Activated naive CD8-positive, alpha-beta T cell treated with anti-CD3 and anti-CD28 coated beads for 36 hours (primary cell): Measurements from ENCODE around the gene C11orf21. TPM values are rescaled to one million over a fixed set of nuclear protein-coding genes. Genes with fewer than 3 reads are reported as not detected.

Experiments used
- DNase-seq: peaks from one replicate; pipeline ENCODE4 v3.0.0; 2021
- H3K27ac Mint-ChIP-seq: one replicate; pipeline ENCODE4 v1.8.0; 2022; ENCODE audit warnings: mild to moderate bottlenecking, moderate library complexity, mixed read lengths
- H3K27me3 Mint-ChIP-seq: one replicate; pipeline ENCODE4 v1.8.0; 2022; ENCODE audit warnings: mild to moderate bottlenecking, mixed read lengths
- H3K36me3 Mint-ChIP-seq: one replicate; pipeline ENCODE4 v1.8.0; 2021; ENCODE audit warnings: mild to moderate bottlenecking, mixed read lengths
- H3K4me1 Mint-ChIP-seq: one replicate; pipeline ENCODE4 v1.8.0; 2021; ENCODE audit warnings: mixed read lengths
- H3K4me3 Mint-ChIP-seq: one replicate; pipeline ENCODE4 v1.8.0; 2022; ENCODE audit warnings: mild to moderate bottlenecking, moderate library complexity, mixed read lengths
- H3K9me3 Mint-ChIP-seq: one replicate; pipeline ENCODE4 v1.8.0; 2022; ENCODE audit warnings: mixed read lengths
- total RNA-seq, 2 experiments: library from RNA; stranded (reverse); gene quantifications; one replicate each; pipeline ENCODE4 v1.2.3, GENCODE V29; 2021

Gene C11orf21
- total RNA-seq, 2 experiments from 2014 or later: 2.5 to 2.6 TPM

GRCh38 chr11:2259466-2259830, 42.3 kb downstream of the C11orf21 start:
- DNase-seq: no peak
- Mint-ChIP-seq H3K9me3 (no peaks in the 10 kb centered on the region), H3K27me3 (no peaks in the 10 kb centered on the region), H3K4me1 (no peaks in the 10 kb centered on the region), H3K27ac (no peak overlapping the region), H3K36me3 (no peaks in the 10 kb centered on the region), H3K4me3 (no peak overlapping the region)

GRCh38 chr11:2258501-2259465, 42.9 kb downstream of the C11orf21 start:
- H3K27me3 Mint-ChIP-seq: no peaks in the 10 kb centered on the region
- no peaks in the 10 kb centered on the region for H3K36me3 Mint-ChIP-seq
- H3K4me1 Mint-ChIP-seq: no peaks in the 10 kb centered on the region
- DNase-seq: no peak
- H3K4me3 Mint-ChIP-seq: no peak overlapping the region
- no peaks in the 10 kb centered on the region for H3K9me3 Mint-ChIP-seq
- H3K27ac Mint-ChIP-seq: no peak overlapping the region

- Mint-ChIP-seq H3K36me3 (no peaks in the 10 kb centered on the region), H3K27ac (no peak overlapping the region), H3K4me3 (no peak overlapping the region), H3K9me3 (no peaks in the 10 kb centered on the region), H3K4me1 (no peaks in the 10 kb centered on the region), H3K27me3 (no peaks in the 10 kb centered on the region)
- DNase-seq: no peak
Observed at GRCh38 chr11:2256951-2257700, 44.6 kb downstream of the C11orf21 start.

GRCh38 chr11:2256293-2256913, 45.3 kb downstream of the C11orf21 start:
- Mint-ChIP-seq H3K27ac (no peak overlapping the region), H3K9me3 (no peaks in the 10 kb centered on the region), H3K27me3 (no peaks in the 10 kb centered on the region), H3K4me1 (no peaks in the 10 kb centered on the region), H3K4me3 (no peak overlapping the region), H3K36me3 (no peaks in the 10 kb centered on the region)
- no peak for DNase-seq

- Mint-ChIP-seq H3K36me3 (no peaks in the 10 kb centered on the region), H3K9me3 (no peaks in the 10 kb centered on the region), H3K4me3 (no peak overlapping the region), H3K27me3 (peaks cover 3% of the 10 kb centered on the region), H3K27ac (no peak overlapping the region), H3K4me1 (no peaks in the 10 kb centered on the region)
- no peak for DNase-seq
Observed at GRCh38 chr11:2252018-2252417, 49.7 kb downstream of the C11orf21 start.

- Mint-ChIP-seq H3K27ac (no peak overlapping the region), H3K27me3 (peaks cover 3% of the 10 kb centered on the region), H3K9me3 (no peaks in the 10 kb centered on the region), H3K4me3 (no peak overlapping the region), H3K36me3 (no peaks in the 10 kb centered on the region), H3K4me1 (no peaks in the 10 kb centered on the region)
- DNase-seq: no peak
Observed at GRCh38 chr11:2251138-2251537, 50.6 kb downstream of the C11orf21 start.

GRCh38 chr11:2250485-2250884, 51.2 kb downstream of the C11orf21 start:
- DNase-seq: no peak
- Mint-ChIP-seq H3K4me3 (no peak overlapping the region), H3K4me1 (no peaks in the 10 kb centered on the region), H3K36me3 (no peaks in the 10 kb centered on the region), H3K9me3 (no peaks in the 10 kb centered on the region), H3K27ac (no peak overlapping the region), H3K27me3 (peaks cover 3% of the 10 kb centered on the region)

GRCh38 chr11:2250041-2250440, 51.7 kb downstream of the C11orf21 start:
- Mint-ChIP-seq H3K4me1 (no peaks in the 10 kb centered on the region), H3K27me3 (peaks cover 3% of the 10 kb centered on the region), H3K4me3 (no peak overlapping the region), H3K27ac (no peak overlapping the region), H3K36me3 (no peaks in the 10 kb centered on the region), H3K9me3 (no peaks in the 10 kb centered on the region)
- DNase-seq: no peak

GRCh38 chr11:2249189-2249916, 52.4 kb downstream of the C11orf21 start:
- H3K9me3 Mint-ChIP-seq: no peaks in the 10 kb centered on the region
- no peak overlapping the region for H3K27ac Mint-ChIP-seq
- H3K4me1 Mint-ChIP-seq: no peaks in the 10 kb centered on the region
- no peak overlapping the region for H3K4me3 Mint-ChIP-seq
- no peak for DNase-seq
- peaks cover 3% of the 10 kb centered on the region for H3K27me3 Mint-ChIP-seq
- no peaks in the 10 kb centered on the region for H3K36me3 Mint-ChIP-seq

- no peaks in the 10 kb centered on the region for H3K36me3 Mint-ChIP-seq
- peaks cover 3% of the 10 kb centered on the region for H3K27me3 Mint-ChIP-seq
- no peaks in the 10 kb centered on the region for H3K9me3 Mint-ChIP-seq
- no peak overlapping the region for H3K4me3 Mint-ChIP-seq
- H3K27ac Mint-ChIP-seq: no peak overlapping the region
- no peak for DNase-seq
- H3K4me1 Mint-ChIP-seq: no peaks in the 10 kb centered on the region
Observed at GRCh38 chr11:2248762-2249161, 53.0 kb downstream of the C11orf21 start.

GRCh38 chr11:2248242-2248641, 53.5 kb downstream of the C11orf21 start:
- no peak for DNase-seq
- no peaks in the 10 kb centered on the region for H3K9me3 Mint-ChIP-seq
- H3K4me1 Mint-ChIP-seq: no peaks in the 10 kb centered on the region
- peaks cover 3% of the 10 kb centered on the region for H3K27me3 Mint-ChIP-seq
- no peaks in the 10 kb centered on the region for H3K36me3 Mint-ChIP-seq
- no peak overlapping the region for H3K4me3 Mint-ChIP-seq
- H3K27ac Mint-ChIP-seq: no peak overlapping the region

- H3K27ac Mint-ChIP-seq: no peak overlapping the region
- DNase-seq: no peak
- no peaks in the 10 kb centered on the region for H3K4me1 Mint-ChIP-seq
- H3K4me3 Mint-ChIP-seq: no peak overlapping the region
- no peaks in the 10 kb centered on the region for H3K36me3 Mint-ChIP-seq
- peaks cover 5% of the 10 kb centered on the region for H3K9me3 Mint-ChIP-seq
- H3K27me3 Mint-ChIP-seq: peaks cover 3% of the 10 kb centered on the region
Observed at GRCh38 chr11:2247496-2247895, 54.2 kb downstream of the C11orf21 start.
